ENCODE results near the gene TNK2. TPM values are rescaled to one million over a fixed set of nuclear protein-coding genes. Genes with fewer than 3 reads are reported as not detected.
"Not testable (repeated sequence)": the region's sequence is repeated elsewhere in the genome, so short reads cannot be mapped to it uniquely, and the experiment has no call there.

TNK2 gene
- total RNA-seq, 1 experiment from 2014 or later: 18.2 TPM

GRCh38 chr3:195904368-195904767 is 4.0 kb downstream of the TNK2 start:
- Histone ChIP-seq H3K4me1 (ENCODE audit: insufficient read depth, low read length, poor library complexity, severe bottlenecking) (peaks cover 19% of the 10 kb centered on the region), H3K27me3 (replicated peaks; ENCODE audit: insufficient read depth, low read depth, low read length, poor library complexity) (no peaks in the 10 kb centered on the region), H3K4me3 (ENCODE audit: low read depth, low read length, poor library complexity, severe bottlenecking) (no peak overlapping the region), H3K36me3 (ENCODE audit: insufficient read depth, low read length, poor library complexity, severe bottlenecking) (no peaks in the 10 kb centered on the region), H3K9me3 (ENCODE audit: low read depth, low read length, poor library complexity, severe bottlenecking) (no peaks in the 10 kb centered on the region), H3K27ac (ENCODE audit: low read depth, low read length, poor library complexity, severe bottlenecking) (no peak overlapping the region)
- TF ChIP-seq EZH2 (IDR thresholded peaks at IDR 0.05; ENCODE audit: borderline replicate concordance, low read depth, low read length, poor library complexity, severe bottlenecking) (no peak), CTCF (conservative IDR thresholded peaks at IDR 0.05; ENCODE audit: low read depth, low read length) (no peak)
- BruUV-seq (replicated peaks): no TSS peak
- CTCF ChIA-PET: interaction anchor here (0.6 kb wide), 1 partner anchor 10 kb away, joined by 4 read pairs; no protein-coding TSS in a partner anchor
- intact Hi-C loops (cut with micrococcal nuclease; ENCODE audit: unreplicated experiment): no loop called here
- POLR2A ChIA-PET (ENCODE audit: low non-redundant PET): no interaction called here
- DNase-seq (ENCODE audit: low spot score): no peak

GRCh38 chr3:195903950-195904290 is 4.4 kb downstream of the TNK2 start:
- TF ChIP-seq CTCF (conservative IDR thresholded peaks at IDR 0.05; ENCODE audit: low read depth, low read length) (no peak), EZH2 (IDR thresholded peaks at IDR 0.05; ENCODE audit: borderline replicate concordance, low read depth, low read length, poor library complexity, severe bottlenecking) (no peak)
- Histone ChIP-seq H3K4me3 (ENCODE audit: low read depth, low read length, poor library complexity, severe bottlenecking) (no peak overlapping the region), H3K4me1 (ENCODE audit: insufficient read depth, low read length, poor library complexity, severe bottlenecking) (peaks cover 19% of the 10 kb centered on the region), H3K36me3 (ENCODE audit: insufficient read depth, low read length, poor library complexity, severe bottlenecking) (no peaks in the 10 kb centered on the region), H3K9me3 (ENCODE audit: low read depth, low read length, poor library complexity, severe bottlenecking) (no peaks in the 10 kb centered on the region), H3K27me3 (replicated peaks; ENCODE audit: insufficient read depth, low read depth, low read length, poor library complexity) (no peaks in the 10 kb centered on the region), H3K27ac (ENCODE audit: low read depth, low read length, poor library complexity, severe bottlenecking) (no peak overlapping the region)
- no TSS peak for BruUV-seq (replicated peaks)
- intact Hi-C loops (cut with micrococcal nuclease; ENCODE audit: unreplicated experiment): no loop called here
- ChIA-PET CTCF (interaction anchor here (0.7 kb wide), 1 partner anchor 9 kb away, joined by 3 read pairs; no protein-coding TSS in a partner anchor), POLR2A (ENCODE audit: low non-redundant PET) (no interaction called here)
- no peak for DNase-seq (ENCODE audit: low spot score)

GRCh38 chr3:195902634-195903033 is 5.7 kb downstream of the TNK2 start:
- BruUV-seq (replicated peaks); H3K9me3 ChIP-seq (ENCODE audit: low read depth, low read length, poor library complexity, severe bottlenecking); H3K4me3 ChIP-seq (ENCODE audit: low read depth, low read length, poor library complexity, severe bottlenecking); H3K27ac ChIP-seq (ENCODE audit: low read depth, low read length, poor library complexity, severe bottlenecking); H3K36me3 ChIP-seq (ENCODE audit: insufficient read depth, low read length, poor library complexity, severe bottlenecking); intact Hi-C loops (cut with micrococcal nuclease; ENCODE audit: unreplicated experiment); DNase-seq (ENCODE audit: low spot score); H3K27me3 ChIP-seq (replicated peaks; ENCODE audit: insufficient read depth, low read depth, low read length, poor library complexity); CTCF ChIA-PET; H3K4me1 ChIP-seq (ENCODE audit: insufficient read depth, low read length, poor library complexity, severe bottlenecking): not testable (repeated sequence)
- POLR2A ChIA-PET (ENCODE audit: low non-redundant PET): interaction anchor here (0.7 kb wide), 1 partner anchor 569 kb away, joined by 5 read pairs; no protein-coding TSS in a partner anchor

- DNase-seq (ENCODE audit: low spot score); H3K4me1 ChIP-seq (ENCODE audit: insufficient read depth, low read length, poor library complexity, severe bottlenecking); H3K27ac ChIP-seq (ENCODE audit: low read depth, low read length, poor library complexity, severe bottlenecking); H3K36me3 ChIP-seq (ENCODE audit: insufficient read depth, low read length, poor library complexity, severe bottlenecking); H3K4me3 ChIP-seq (ENCODE audit: low read depth, low read length, poor library complexity, severe bottlenecking); CTCF ChIA-PET; POLR2A ChIA-PET (ENCODE audit: low non-redundant PET); intact Hi-C loops (cut with micrococcal nuclease; ENCODE audit: unreplicated experiment); H3K9me3 ChIP-seq (ENCODE audit: low read depth, low read length, poor library complexity, severe bottlenecking); BruUV-seq (replicated peaks); H3K27me3 ChIP-seq (replicated peaks; ENCODE audit: insufficient read depth, low read depth, low read length, poor library complexity): not testable (repeated sequence)
Observed at GRCh38 chr3:195901836-195902585, 6.3 kb downstream of the TNK2 start.

All from A673 (cell line).